ENCODE results near the gene FANCE. TPM values are rescaled to one million over a fixed set of nuclear protein-coding genes. Genes with fewer than 3 reads are reported as not detected.

Gene FANCE
- 6.8 and 7.2 TPM in 2 replicates for total RNA-seq

GRCh38 chr6:35452183-35453090, at the start of gene FANCE:
FANCE (plus strand) TSS chr6:35452338; CDS start chr6:35452546, 208 bp downstream.

DNA sequence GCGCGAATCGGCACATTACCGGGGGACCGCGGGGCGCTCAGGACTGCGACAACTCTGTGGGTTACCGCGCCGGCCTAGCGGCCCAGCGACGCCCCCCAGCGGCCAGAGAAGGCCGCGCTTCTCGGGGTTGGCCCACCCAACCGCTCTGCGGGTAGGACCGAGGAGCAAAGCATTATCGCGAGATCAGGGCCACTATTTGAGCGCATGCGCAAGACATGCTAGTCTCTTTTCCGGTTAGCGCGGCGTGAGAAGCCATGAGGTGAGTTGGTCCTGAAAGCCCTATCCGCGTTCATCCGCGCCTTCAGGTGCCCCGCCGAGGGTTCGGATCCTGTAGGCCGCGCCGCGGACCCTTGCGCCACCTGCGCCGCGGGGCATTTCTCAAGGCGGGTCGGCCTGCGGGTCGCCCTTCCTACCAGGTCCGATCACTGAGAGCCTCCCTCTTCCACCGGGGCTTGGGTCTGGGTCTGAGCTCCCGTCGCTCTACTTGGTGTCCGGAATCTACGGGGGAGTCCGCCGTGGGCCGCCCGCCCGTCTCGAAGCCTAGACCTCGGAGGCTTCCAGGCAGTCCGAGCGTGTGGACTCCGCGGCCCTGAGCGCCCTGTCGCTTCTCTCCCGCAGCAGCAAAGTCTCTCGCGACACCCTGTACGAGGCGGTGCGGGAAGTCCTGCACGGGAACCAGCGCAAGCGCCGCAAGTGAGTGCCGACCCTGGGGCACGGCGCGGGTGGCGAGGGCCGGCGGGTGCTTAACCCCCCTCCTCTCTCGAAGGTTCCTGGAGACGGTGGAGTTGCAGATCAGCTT, 16.2 kb downstream of the FANCE start, which contains the start of gene RPL10A:
Gene RPL10A (plus strand): TSS at position 221 of the 799 bp plus-strand sequence. CDS start 34 bp downstream, at position 255.

GRCh38 chr6:35496841-35497570, 44.9 kb downstream of the FANCE start, which contains the start of gene TEAD3:
TEAD3 (minus strand) TSS chr6:35497079.

DNA sequence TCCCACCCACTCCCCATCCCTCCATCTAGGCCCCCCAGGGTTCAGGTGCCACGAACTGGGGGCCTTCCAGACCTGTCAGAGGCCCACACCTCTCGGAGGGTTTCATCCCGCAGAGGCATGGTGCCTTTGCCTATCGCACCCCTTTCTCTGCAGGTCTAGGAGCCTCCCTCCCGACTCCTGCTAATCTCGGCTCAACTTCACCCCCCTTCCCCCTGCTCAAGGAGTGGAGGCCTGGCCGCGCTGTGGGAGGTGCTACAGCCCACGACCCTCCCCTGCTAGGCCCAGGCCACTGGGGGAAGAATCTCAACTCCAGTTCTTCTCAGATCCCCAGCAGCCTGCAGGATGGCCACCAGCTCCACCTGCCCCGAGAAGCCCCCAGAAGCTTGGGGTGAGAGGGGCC, 60.6 kb downstream of the FANCE start, which contains the start of gene TULP1:
Gene TULP1 (minus strand): TSS at position 157 of the 400 bp plus-strand sequence. CDS start 38 bp downstream, at position 119.

Small RNA genes lying within 50 kb of the gene (small RNA-seq; reads per million reads assigned to genes)
- gene MIR7111: 0.32 reads per million, percentile 11 among the genes with 10 or more reads in this experiment

Other genes with a start within 250 kb of the FANCE start
- gene SCUBE3, start 238.4 kb upstream of the FANCE start, total RNA-seq: 1.3 and 1.7 TPM in 2 replicates
- 22.3 and 24.8 TPM in 2 replicates for gene ZNF76, start 192.6 kb upstream of the FANCE start, total RNA-seq
- gene DEF6, start 154.5 kb upstream of the FANCE start, total RNA-seq: 0.96 and 0.98 TPM in 2 replicates
- gene PPARD, start 109.8 kb upstream of the FANCE start, total RNA-seq: 5.2 and 10.8 TPM in 2 replicates
- 1,178 and 1,675 TPM in 2 replicates for gene RPL10A, start 16.1 kb downstream of the FANCE start, total RNA-seq
- 0.19 and 0.33 TPM in 2 replicates for gene TEAD3, start 44.7 kb downstream of the FANCE start, total RNA-seq
- not detected in 2 replicates for gene TULP1, start 60.6 kb downstream of the FANCE start, total RNA-seq
- gene FKBP5, start 236.6 kb downstream of the FANCE start, total RNA-seq: 18.9 and 21.0 TPM in 2 replicates